Hippocampal formation (tissue), 2 donors: Measurements from ENCODE around the gene PIKFYVE.
"Not testable (repeated sequence)": the region's sequence is repeated elsewhere in the genome, so short reads cannot be mapped to it uniquely, and the experiment has no call there.

ENCODE experiments used
- DNase-seq, 2 donors: peaks; one replicate each; lab custom pipeline; 2025; lab: John Stamatoyannopoulos, UW

Gene PIKFYVE

DNA sequence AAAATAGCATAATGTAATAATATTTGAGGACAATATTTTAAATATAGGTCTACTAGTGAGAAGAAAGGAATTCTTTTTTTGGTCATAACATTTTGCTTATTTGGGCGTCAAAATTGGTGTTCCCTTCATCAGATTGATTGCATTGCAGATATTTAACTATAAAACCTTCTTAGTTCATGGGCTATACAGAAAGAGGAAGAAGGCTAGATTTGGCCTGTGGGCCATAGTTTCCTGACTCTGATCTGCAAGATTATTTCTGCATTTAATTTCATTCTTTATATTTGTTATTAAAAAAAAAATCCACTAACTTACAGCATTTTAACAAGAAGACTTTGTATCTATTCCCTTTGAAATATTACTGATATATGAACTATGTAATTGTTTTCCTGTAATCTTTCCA is 31.9 kb downstream of the PIKFYVE start:
- no peak for DNase-seq

DNA sequence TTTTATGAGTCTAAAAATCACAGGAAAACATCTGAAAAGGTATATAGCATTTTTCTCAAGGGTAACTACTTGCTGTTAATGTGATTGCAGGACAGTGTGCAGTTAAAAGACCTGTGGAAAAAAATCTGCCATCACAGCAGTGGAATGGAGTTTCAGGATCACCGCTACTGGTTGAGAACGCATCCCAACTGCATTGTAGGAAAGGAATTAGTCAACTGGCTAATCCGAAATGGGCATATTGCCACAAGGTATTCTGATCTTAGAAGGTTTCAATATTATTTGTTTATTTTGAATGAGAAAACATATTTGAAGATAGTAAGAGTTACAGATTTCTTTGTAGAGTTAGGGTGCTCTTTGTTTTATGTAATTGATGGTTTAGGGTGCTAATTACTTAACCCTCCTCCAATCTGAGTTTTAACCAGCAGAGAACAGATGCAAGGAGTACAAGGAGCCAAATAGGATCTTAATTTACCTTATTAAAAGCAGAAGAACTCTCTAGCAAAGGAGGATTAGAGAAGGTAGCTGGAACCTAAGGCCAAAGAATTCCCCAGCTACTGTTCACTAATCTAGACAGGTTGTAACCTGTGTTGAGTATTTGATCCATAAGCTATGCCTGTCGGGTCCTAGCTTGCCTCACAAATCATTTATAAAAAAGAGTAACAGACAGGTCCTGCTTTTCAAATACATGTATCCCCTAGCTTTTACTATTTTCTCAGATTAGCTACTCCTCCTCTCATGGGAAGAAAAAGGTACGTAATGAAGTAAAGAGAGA is 35.0 kb downstream of the PIKFYVE start:
- no peak for DNase-seq

DNA sequence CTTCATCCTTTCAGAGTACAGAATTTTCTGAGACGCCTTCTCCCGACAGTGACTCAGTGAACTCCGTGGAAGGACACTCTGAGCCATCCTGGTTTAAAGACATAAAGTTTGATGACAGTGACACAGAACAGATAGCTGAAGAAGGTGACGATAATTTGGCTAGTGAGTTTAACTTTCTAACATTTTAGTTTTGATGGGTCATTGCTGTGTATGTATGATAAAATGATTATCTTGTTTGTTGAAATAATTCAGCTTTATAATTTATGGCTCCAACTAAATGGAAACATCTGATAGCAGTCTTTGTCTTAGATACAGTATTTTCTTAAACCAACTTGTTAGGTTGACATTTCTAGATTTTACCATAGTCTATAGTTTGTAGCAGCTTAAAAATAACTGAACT is 38.1 kb downstream of the PIKFYVE start:
- no peak for DNase-seq

DNA sequence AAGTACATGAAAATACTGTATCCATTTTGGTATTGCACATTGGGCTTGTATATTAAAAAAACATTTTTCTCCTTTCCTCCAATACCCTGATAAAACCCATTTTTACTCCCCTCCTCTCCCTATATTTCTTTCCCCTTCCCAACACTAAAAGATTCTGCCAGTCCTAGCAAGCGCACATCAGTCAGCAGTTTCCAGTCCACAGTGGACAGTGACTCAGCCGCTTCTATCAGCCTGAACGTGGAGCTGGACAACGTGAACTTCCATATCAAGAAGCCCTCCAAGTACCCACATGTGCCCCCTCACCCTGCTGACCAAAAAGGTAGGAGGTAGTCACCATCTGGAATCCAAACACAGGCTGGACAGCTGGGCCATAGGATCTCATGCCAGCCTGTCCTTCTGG is 38.6 kb downstream of the PIKFYVE start:
- no peak for DNase-seq

DNA sequence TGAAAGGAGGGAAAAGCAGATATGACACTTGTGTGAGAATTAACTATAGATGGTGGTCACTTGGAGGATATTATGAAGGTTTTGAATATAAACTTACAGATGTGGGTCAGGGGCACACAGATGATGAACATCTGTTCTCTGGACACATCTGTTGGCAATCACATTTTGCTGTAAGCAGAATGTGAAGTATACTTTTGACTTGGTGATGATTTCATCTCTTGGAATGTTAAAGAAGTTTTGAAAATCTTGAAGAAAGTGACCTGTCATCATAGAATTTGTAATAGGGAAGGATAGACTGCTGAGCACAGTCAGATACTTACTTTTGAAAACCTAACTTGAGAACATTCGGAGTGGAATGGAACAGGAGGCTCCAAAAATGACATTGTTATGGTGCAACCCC is 40.2 kb downstream of the PIKFYVE start:
- no peak for DNase-seq

DNA sequence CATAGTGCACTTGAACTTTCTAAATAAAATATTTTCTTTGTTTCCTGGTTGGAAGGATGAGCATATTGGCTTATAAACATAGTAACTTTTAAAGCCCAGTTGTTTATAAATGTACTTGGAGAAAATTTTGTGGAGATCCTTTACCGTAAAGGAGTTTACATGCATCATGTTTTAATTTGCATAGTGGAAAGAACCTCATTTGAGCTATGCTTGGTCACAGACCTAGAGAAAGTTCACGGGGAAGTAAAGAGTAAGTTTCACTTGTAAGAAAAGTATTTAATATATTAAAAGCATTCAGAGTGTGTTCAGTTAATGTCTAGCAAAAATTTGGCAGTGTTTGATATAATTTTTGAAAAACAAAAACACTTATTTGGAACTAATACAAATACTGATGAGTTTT is 45.3 kb downstream of the PIKFYVE start:
- no peak for DNase-seq

DNA sequence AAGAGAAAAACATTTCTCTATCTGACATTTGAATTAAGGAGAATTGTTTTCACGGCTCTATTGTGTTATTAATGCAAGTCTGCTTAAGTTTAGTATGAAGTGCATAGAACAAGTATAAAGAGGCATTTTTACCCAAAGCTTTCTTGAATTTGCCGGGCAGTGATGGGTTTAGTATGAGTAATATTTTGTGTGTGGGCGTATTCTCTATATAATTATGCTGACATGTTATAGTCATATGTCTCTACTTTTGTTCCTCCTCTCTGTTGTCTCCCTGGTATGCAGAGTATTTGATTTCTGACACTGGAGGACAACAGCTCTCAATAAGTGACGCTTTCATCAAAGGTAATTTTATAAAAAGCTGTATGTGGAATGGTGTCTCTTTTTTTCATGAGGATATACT is 45.9 kb downstream of the PIKFYVE start:
- DNase-seq = no peak

DNA sequence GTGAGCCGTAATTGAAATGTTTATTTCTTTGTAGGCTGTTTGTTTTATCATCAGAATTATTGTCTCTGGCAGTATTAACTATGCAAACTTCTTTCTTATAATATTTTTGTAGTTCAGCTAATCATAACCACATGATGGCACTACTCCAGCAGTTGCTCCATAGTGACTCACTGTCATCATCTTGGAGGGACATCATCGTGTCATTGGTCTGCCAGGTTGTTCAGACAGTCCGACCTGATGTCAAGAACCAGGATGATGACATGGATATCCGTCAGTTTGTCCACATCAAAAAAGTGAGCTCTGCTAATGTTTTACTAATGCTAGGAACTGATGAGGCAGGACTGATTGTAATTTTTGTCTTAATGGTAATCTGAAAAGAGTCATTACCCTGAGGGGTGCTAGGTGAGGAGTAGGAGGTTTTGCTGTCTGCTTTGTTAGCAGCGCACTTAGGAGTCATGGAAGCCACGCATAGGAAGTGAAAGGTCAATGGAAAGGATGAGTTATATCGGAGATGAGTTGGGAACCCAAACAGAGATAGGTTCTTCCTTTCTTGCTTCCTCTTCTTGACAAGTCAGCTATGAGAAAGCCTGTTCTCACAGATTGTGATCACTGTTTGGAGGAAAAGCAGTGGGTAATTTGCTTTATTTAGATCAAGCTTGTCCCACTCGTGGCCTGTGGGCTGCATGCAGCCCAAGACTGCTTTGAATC is 49.2 kb downstream of the PIKFYVE start:
- no peak for DNase-seq

DNA sequence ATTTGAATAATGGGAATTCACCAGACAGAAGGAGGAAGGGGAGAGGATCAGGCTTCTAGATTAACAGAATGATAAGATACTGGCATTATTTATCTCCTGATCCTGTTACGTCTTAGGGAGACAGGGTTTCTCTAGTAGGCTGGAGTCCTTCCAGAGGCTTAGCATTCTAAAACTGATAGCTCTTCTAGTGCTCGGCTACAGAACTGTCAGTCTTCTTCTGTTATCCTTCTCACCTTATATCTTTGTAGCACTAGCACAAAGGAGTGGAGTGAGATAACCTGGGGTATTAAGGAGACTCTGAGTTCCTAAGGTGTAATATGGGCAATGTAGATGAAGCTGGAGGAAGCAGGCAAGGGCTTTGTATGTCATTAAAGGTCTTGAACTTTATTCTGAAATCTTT is 52.1 kb downstream of the PIKFYVE start:
- DNase-seq = no peak

DNA sequence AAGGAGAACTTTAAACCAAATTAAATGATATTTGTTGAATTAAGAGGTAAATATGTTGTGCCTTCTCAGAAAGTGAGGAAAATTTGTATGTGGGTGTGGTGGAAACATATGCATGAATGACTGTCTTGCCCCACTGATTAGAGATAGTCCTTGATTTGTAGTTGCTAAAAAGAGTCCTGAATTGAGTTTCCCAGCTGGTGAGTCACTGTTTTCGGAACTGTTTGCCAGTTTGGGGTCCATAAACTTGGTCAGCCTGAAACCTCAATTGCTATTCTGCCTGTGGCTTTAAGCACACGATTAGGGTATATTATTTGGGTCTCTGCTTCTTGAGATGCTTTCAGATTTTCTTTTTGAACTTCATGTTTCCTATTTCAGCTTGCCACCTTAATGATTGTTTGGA is 53.3 kb downstream of the PIKFYVE start:
- no peak for DNase-seq

DNA sequence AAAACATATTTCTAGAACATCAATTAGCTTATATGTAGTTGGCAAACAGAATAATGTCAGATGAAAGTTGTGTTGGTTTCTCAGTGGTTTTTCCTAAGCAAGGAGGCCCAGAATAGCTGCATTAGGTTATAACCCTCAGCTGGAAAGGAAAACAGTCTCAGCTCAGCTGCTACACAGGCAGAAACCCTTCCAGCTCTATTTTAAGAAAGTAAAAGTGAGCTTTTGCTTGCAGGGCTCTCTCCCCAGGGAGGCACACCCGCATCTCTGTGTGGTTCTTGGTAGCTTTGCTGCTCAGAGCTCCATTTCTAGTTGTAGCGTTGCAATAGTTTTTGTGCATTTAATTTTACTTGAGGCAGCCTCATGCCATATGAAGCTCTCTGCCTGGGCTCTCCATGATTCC is 54.6 kb downstream of the PIKFYVE start:
- peak in 1 of 2 donors; percentile 28 for DNase-seq

DNA sequence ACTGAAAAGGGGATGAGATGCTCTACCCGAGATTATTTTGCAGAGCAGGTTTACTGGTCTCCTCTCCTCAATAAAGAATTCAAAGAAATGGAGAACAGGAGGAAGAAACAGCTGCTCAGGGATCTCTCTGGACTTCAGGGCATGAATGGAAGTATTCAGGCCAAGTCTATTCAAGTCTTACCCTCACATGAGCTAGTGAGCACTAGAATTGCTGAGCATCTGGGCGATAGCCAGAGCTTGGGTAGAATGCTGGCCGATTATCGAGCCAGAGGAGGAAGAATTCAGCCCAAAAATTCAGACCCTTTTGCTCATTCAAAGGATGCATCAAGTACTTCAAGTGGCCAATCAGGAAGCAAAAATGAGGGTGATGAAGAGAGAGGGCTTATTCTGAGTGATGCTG is 60.0 kb downstream of the PIKFYVE start:
- peak in 1 of 2 donors; percentile 16 for DNase-seq

DNA sequence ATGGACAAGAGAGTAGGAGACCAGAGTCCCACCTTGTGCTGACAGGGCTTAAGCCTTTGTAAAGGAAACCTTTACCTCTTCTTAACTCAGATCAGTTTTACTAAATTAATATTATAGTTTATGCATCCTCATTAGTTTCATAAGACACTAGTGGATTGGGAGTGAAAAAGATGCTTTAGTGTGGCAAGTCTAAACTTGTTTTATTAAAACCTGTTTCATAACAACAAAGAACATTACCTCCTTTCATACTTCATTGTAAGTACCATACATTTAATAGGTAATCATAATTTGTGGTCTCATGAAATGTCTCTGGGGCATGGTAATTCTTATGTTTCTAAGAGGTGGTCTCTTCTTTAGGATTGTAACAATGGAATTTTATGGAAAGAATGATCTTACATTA is 63.4 kb downstream of the PIKFYVE start:
- no peak for DNase-seq

DNA sequence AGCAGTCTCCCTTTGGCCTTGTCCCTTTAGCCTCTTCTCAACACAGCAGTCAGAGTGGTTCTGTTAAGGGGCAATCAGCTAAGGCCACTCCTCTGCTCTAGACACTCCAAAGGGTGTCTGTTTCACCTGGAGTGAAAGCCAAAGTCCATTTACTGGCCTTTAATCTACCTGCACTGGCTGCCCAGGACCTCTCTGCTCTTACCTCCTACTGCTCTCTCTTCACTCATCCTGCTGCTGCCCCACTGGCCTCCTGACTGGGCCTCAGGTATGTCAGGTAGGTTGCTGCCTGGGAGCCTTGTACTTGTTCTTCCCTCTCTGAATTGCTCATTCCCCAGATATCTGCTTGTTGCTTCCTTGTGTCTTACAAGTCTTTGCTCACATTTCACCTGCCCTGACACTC is 68.2 kb downstream of the PIKFYVE start:
- DNase-seq = no peak

DNA sequence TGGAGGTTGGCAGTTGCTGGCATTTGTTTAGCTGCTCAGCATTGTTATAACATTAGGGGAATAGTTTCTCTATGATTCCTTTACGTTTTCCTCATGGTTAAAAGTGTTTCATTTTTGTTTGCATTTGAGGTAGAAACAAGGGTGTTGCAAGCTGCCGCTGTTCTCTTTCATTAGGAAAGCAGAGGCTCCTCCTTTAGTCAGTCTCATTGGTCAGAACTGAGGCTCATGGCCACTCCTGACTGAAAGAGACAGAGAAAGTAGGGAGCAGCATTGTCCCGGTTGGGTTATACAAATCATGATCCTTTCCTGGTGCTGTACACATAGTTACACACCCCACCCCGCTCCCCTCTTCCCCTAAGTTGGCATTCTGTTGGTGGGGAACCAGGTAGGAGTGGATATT is 80.7 kb downstream of the PIKFYVE start:
- no peak for DNase-seq

DNA sequence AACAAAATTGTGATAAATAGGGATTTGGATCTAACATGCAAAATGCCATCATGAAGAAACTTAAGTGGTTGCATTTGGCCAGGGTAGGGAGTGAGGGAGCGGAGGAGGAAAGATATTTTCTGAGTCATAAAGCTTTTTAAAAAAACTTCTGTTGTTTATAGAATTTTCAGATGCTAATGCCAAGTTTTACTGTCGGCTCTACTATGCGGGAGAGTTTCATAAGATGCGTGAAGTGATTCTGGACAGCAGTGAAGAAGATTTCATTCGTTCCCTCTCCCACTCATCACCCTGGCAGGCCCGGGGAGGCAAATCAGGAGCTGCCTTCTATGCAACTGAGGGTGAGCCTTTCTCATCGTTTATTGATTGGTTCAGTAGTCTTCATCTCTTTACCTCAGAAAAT is 84.6 kb downstream of the PIKFYVE start:
- DNase-seq = no peak

DNA sequence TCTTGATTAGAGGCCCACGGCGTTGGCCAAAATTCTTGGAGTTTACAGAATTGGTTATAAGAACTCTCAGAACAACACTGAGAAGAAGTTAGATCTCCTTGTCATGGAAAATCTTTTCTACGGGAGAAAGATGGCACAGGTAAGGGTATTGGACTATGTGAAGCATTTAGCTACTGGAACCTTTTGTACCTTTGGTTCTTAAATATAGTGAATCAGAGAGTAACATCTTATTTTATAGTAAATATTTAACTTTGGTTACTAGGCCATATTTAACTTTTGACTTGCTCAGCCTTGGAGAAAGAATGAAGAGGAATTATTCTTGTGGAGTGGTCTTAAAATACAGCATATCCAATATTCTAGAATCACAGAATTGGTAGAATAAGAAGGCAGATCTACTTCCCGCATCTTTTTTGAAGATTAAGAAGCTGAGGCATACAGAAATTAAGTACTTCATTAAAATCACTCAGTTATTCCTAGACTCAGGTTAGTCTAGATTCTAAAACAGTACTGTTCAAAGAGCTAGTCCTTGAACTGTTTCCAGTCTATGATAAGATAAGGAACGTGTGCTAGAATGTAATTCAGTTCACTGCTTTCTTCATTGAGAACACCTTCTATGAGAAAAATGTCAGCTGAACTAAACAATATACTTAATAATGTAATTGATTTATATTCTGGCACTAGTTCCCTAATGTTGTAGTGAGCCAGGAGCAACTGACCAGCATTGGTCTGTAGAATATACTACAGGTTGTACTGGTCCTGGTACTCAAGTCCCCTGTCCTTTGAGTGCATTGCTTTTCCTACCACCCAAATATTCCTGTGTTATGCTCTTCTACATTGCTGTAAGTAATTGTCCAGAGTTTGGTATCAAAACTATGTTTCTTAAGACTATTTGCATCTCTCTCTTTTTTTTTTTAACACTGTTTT is 86.9 kb downstream of the PIKFYVE start:
- DNase-seq = no peak

DNA sequence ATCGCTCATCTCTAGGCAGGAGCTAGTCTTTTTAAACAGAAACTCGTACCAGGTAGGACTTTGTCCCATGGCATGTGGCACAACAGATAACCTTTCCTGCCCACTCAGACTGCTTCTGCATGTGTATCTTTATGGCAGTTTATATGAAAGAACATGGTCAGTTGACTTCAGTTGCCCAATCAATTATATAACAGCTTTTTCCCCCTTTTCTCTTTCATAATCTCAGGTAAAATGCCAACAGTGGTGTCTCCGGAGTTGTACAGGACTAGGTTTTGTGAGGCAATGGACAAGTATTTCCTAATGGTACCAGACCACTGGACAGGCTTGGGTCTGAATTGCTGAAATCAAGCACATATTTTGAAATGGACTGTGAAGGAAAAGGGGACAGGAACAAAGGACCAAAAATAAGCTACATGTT is 88.9 kb downstream of the PIKFYVE start:
- no peak for DNase-seq

DNA sequence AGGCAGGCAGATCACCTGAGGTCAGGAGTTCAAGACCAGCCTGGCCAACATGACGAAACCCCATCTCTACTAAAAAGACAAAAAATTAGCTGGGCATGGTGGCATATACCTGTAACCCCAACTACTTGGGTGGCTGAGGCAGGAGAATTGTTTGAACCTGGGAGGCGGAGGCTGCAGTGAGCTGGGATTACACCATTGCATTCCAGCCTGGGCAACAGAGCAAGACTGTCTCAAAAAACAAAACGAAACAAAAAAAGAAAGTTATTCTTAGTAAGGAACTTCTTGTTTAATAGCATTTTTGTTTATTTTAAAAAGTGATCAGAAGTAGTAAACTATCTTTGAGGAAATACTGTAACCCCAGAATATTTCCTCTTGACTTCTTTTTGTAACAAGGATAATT is 90.4 kb downstream of the PIKFYVE start:
- not testable (repeated sequence) for DNase-seq

DNA sequence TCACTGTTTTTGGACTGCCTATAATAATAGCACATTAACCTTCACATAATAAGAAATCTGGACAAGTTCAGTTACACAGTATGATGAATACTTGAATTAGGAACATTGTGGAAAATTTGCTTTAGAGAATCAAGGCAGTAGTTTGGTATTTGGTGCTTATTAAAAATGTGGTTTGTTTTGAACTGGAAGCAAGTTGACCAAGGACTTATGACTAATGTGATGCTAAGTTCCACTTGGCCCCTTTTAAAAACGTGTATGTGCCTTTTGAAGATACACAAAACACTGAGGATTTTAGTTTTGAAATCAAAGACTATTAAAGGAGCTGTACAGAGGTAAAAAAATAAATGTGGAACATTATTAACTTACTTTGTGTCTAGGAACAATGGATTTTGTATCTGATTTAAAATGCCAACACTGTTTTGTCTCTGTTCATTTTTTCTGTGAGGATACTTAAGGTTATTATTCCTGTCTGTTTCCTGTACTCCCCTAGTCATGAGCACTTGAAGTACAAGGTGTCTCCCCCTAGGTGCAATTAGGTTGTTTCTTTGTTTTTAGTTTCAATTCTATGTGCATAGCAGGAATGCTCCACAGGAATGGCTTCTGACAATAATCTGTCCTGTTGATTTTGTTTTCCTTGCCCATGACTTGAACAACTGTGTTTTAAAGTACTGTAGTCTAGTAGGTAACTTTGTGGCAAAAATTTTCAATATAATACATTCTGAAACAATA is 91.0 kb downstream of the PIKFYVE start:
- DNase-seq = no peak

DNA sequence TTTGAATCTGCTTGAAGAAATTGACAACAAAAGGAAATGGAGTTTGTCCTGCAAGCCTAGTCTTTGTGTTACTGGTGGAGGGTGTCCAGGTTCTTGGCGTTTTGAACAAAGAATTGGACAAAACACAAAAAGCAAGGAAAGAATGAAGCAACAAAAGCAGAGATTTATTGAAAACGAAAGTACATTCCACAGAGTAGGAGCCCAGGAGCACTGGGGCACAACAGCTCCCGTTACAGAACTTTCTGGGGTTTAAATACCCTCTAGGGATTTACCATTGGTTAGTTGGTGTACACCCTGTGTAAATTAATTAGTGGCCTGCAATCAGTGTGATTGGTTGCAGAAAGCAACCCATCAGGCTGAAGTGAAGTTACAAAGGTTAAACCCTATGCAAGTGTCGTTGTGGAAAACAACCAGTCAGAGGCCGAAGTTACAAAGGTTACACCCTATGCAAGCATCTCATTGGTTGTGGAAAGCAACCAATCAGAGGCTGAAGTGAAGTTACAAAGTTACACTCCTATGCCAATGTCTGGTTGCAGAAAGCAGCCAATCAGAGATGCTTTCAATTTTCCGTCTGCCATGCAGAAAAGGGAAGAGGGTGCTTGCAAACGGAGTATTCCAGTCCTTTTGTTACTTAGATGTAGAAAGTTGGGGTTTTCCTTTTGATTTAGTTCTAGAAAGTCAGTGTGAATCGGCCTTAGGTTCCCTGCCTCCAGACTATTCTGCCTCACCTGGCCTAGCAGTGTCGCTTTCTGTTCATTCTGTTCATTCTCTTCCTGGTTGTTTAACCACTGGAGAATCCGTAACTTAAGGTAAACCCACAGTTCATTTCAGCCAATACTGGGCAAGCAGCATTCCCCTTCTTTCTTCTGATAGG is 92.9 kb downstream of the PIKFYVE start:
- DNase-seq = peak in 1 of 2 donors; percentile 8
